Large intestine (tissue), 3 donors: ENCODE results near the gene SLC35E2B. TPM values are rescaled to one million over a fixed set of nuclear protein-coding genes. Genes with fewer than 3 reads are reported as not detected.

Experiments
- DNase-seq, 2 donors: peaks; one replicate each; pipeline versions ENCODE4 v3.0.0 to v3.0.0-alpha.2; 2013
- H3K27ac ChIP-seq: one replicate; pipeline ENCODE4 v1.5.1; 2013; ENCODE audit warnings: low read length
- H3K27me3 ChIP-seq: 2 replicates; pipeline ENCODE4 v1.6.1; 2013; ENCODE audit warnings: low read length; ENCODE audit not compliant: control insufficient read depth, insufficient read depth
- H3K36me3 ChIP-seq: 2 replicates; pipeline ENCODE4 v1.6.1; 2013; ENCODE audit warnings: low read length; ENCODE audit not compliant: control insufficient read depth, insufficient read depth
- H3K4me1 ChIP-seq: one replicate; pipeline ENCODE4 v1.6.1; 2013; ENCODE audit warnings: low read length; ENCODE audit not compliant: control insufficient read depth, insufficient read depth
- H3K4me3 ChIP-seq: one replicate; pipeline ENCODE4 v1.5.1; 2013; ENCODE audit warnings: low read length
- H3K9me3 ChIP-seq: one replicate; pipeline ENCODE4 v1.6.1; 2013; ENCODE audit warnings: mild to moderate bottlenecking, low read depth, low read length, moderate library complexity; ENCODE audit not compliant: control insufficient read depth
- WGBS: methylation state at CpG from one replicate; pipeline ENCODE4 v1.1.5; 2013; ENCODE audit warnings: low lambda C conversion rate; ENCODE audit not compliant: insufficient coverage; 5-methylcytosine and 5-hydroxymethylcytosine counted together
- polyA plus RNA-seq: library from polyadenylated mRNA; unstranded; fragments of 120-200 nt; gene quantifications from one replicate; pipeline ENCODE4 v1.2.1, GENCODE V29; 2013

SLC35E2B gene
- polyA plus RNA-seq, 1 donor: 44.3 TPM

- no peaks in the 10 kb centered on the region for H3K9me3 ChIP-seq
- no CpG with 5 or more reads among the region's 107 CpGs for WGBS
- H3K27me3 ChIP-seq: no peaks in the 10 kb centered on the region
- H3K36me3 ChIP-seq: peaks cover 14% of the 10 kb centered on the region
- H3K4me1 ChIP-seq: peaks cover 10% of the 10 kb centered on the region
- peak within 1 kb of the TSS; percentile 100 for H3K27ac ChIP-seq
- DNase-seq: peak; percentile 95 to 98
- H3K4me3 ChIP-seq: peak within 1 kb of the TSS; percentile 100
Measured at GRCh38 chr1:1615256-1616044, 77.1 kb downstream of the SLC35E2B start, which contains the start of gene MIB2. TSS of gene MIB2 (plus strand) at chr1:1615500. CDS start at chr1:1623453, 7,953 bp downstream.

- Histone ChIP-seq H3K27ac (peak overlapping the region; percentile 100), H3K27me3 (no peaks in the 10 kb centered on the region), H3K36me3 (peaks cover 14% of the 10 kb centered on the region), H3K4me3 (peak overlapping the region; percentile 100), H3K4me1 (peaks cover 10% of the 10 kb centered on the region), H3K9me3 (no peaks in the 10 kb centered on the region)
- no CpG with 5 or more reads among the region's 23 CpGs for WGBS
- DNase-seq: no peak
Measured at GRCh38 chr1:1614954-1615255, 77.7 kb downstream of the SLC35E2B start.

- peaks cover 10% of the 10 kb centered on the region for H3K4me1 ChIP-seq
- peak; percentile 91 to 92 for DNase-seq
- H3K27ac ChIP-seq: peak overlapping the region; percentile 100
- peaks cover 14% of the 10 kb centered on the region for H3K36me3 ChIP-seq
- 0% methylated on average over 2 of the region's 30 CpGs for WGBS
- H3K27me3 ChIP-seq: no peaks in the 10 kb centered on the region
- peak overlapping the region; percentile 100 for H3K4me3 ChIP-seq
- no peaks in the 10 kb centered on the region for H3K9me3 ChIP-seq
Measured at GRCh38 chr1:1614204-1614953, 78.2 kb downstream of the SLC35E2B start.

GRCh38 chr1:1613509-1614082 is 79.0 kb downstream of the SLC35E2B start:
- Histone ChIP-seq H3K4me1 (peaks cover 10% of the 10 kb centered on the region), H3K36me3 (peaks cover 11% of the 10 kb centered on the region), H3K27ac (peak overlapping the region; percentile 100), H3K27me3 (no peaks in the 10 kb centered on the region), H3K9me3 (no peaks in the 10 kb centered on the region), H3K4me3 (peak overlapping the region; percentile 100)
- DNase-seq: no peak
- WGBS: no CpG with 5 or more reads among the region's 11 CpGs

- Histone ChIP-seq H3K9me3 (no peaks in the 10 kb centered on the region), H3K27ac (no peak overlapping the region), H3K4me1 (peaks cover 10% of the 10 kb centered on the region), H3K27me3 (no peaks in the 10 kb centered on the region), H3K36me3 (no peaks in the 10 kb centered on the region), H3K4me3 (no peak overlapping the region)
- no CpG with 5 or more reads among the region's 3 CpGs for WGBS
- DNase-seq: no peak
Measured at GRCh38 chr1:1612104-1612400, 80.5 kb downstream of the SLC35E2B start.

- no peaks in the 10 kb centered on the region for H3K9me3 ChIP-seq
- H3K27ac ChIP-seq: no peak overlapping the region
- no peak for DNase-seq
- H3K27me3 ChIP-seq: no peaks in the 10 kb centered on the region
- peaks cover 6% of the 10 kb centered on the region for H3K4me1 ChIP-seq
- no peak overlapping the region for H3K4me3 ChIP-seq
- no peaks in the 10 kb centered on the region for H3K36me3 ChIP-seq
- WGBS: 100% methylated on average over 1 of the region's 9 CpGs
Measured at GRCh38 chr1:1610796-1611195, 81.8 kb downstream of the SLC35E2B start.

- Histone ChIP-seq H3K36me3 (no peaks in the 10 kb centered on the region), H3K27ac (no peak overlapping the region), H3K4me1 (peaks cover 6% of the 10 kb centered on the region), H3K9me3 (no peaks in the 10 kb centered on the region), H3K4me3 (no peak overlapping the region), H3K27me3 (no peaks in the 10 kb centered on the region)
- WGBS: no CpG with 5 or more reads among the region's 12 CpGs
- no peak for DNase-seq
Measured at GRCh38 chr1:1609822-1610485, 82.6 kb downstream of the SLC35E2B start.

Other genes starting within 250 kb of the SLC35E2B start
- gene ATAD3C, start 243.1 kb downstream of the SLC35E2B start, polyA plus RNA-seq: 1.0 TPM
- 21.8 TPM for gene ATAD3B, start 221.0 kb downstream of the SLC35E2B start, polyA plus RNA-seq
- 20.1 TPM for gene ATAD3A, start 180.6 kb downstream of the SLC35E2B start, polyA plus RNA-seq
- 3.9 TPM for gene TMEM240, start 152.2 kb downstream of the SLC35E2B start, polyA plus RNA-seq
- 79.4 TPM for gene SSU72, start 117.9 kb downstream of the SLC35E2B start, polyA plus RNA-seq
- 2.4 TPM for gene FNDC10, start 92.7 kb downstream of the SLC35E2B start, polyA plus RNA-seq
- 49.8 TPM for gene MIB2, start 77.3 kb downstream of the SLC35E2B start, polyA plus RNA-seq
- 10.7 TPM for gene MMP23B, start 60.6 kb downstream of the SLC35E2B start, polyA plus RNA-seq
- gene CDK11B, start 33.8 kb downstream of the SLC35E2B start, polyA plus RNA-seq: 27.2 TPM
- gene CDK11A, start 31.6 kb upstream of the SLC35E2B start, polyA plus RNA-seq: 21.1 TPM
- 59.8 TPM for gene NADK, start 85.7 kb upstream of the SLC35E2B start, polyA plus RNA-seq
- 226 TPM for gene GNB1, start 198.3 kb upstream of the SLC35E2B start, polyA plus RNA-seq
- 1.8 TPM for gene CALML6, start 222.5 kb upstream of the SLC35E2B start, polyA plus RNA-seq
- 18.5 TPM for gene TMEM52, start 226.5 kb upstream of the SLC35E2B start, polyA plus RNA-seq